SHP77 (cell line): ENCODE measurements around the gene CHEK1.

Experiments
- DNase-seq, 2 experiments: peaks; one replicate each; lab custom pipeline; 2025; lab: John Stamatoyannopoulos, UW

CHEK1 gene

GRCh38 chr11:125626288-125626950 lies 1.5 kb downstream of the CHEK1 start:
- DNase-seq: peak; percentile 77 to 78

- DNase-seq: no peak
Measured at GRCh38 chr11:125627236-125627910, 2.4 kb downstream of the CHEK1 start.

GRCh38 chr11:125637840-125638239 lies 12.9 kb downstream of the CHEK1 start:
- no peak for DNase-seq

GRCh38 chr11:125638315-125638714 lies 13.4 kb downstream of the CHEK1 start:
- no peak for DNase-seq

- no peak for DNase-seq
Measured at GRCh38 chr11:125645871-125646270, 20.9 kb downstream of the CHEK1 start.

GRCh38 chr11:125649465-125650166 lies 24.7 kb downstream of the CHEK1 start:
- no peak for DNase-seq

GRCh38 chr11:125662689-125663088 lies 37.7 kb downstream of the CHEK1 start:
- DNase-seq: no peak

GRCh38 chr11:125663910-125664309 lies 38.9 kb downstream of the CHEK1 start:
- no peak for DNase-seq

GRCh38 chr11:125667151-125667550 lies 42.2 kb downstream of the CHEK1 start:
- no peak for DNase-seq

- DNase-seq: no peak
Measured at GRCh38 chr11:125670172-125670571, 45.2 kb downstream of the CHEK1 start.

GRCh38 chr11:125671561-125671960 lies 46.6 kb downstream of the CHEK1 start:
- DNase-seq: no peak

- DNase-seq: no peak
Measured at GRCh38 chr11:125674210-125674609, 49.2 kb downstream of the CHEK1 start.

GRCh38 chr11:125675196-125675595 lies 50.2 kb downstream of the CHEK1 start:
- DNase-seq: no peak

GRCh38 chr11:125679397-125679796 lies 54.4 kb downstream of the CHEK1 start:
- no peak for DNase-seq

- no peak for DNase-seq
Measured at GRCh38 chr11:125679837-125680236, 54.9 kb downstream of the CHEK1 start.

GRCh38 chr11:125680747-125681146 lies 55.8 kb downstream of the CHEK1 start, which contains the start of gene ACRV1:
Gene ACRV1 (minus strand): TSS chr11:125680847. CDS start chr11:125680780, 67 bp downstream.
- no peak for DNase-seq

GRCh38 chr11:125685228-125685627 lies 60.3 kb downstream of the CHEK1 start:
- no peak for DNase-seq

- no peak for DNase-seq
Measured at GRCh38 chr11:125688066-125688465, 63.1 kb downstream of the CHEK1 start.

GRCh38 chr11:125688632-125689031 lies 63.7 kb downstream of the CHEK1 start:
- DNase-seq: no peak

GRCh38 chr11:125689274-125689859 lies 64.4 kb downstream of the CHEK1 start:
- no peak for DNase-seq

- DNase-seq: no peak
Measured at GRCh38 chr11:125690006-125690405, 65.0 kb downstream of the CHEK1 start.

- DNase-seq: no peak
Measured at GRCh38 chr11:125692887-125693286, 67.9 kb downstream of the CHEK1 start.

- no peak for DNase-seq
Measured at GRCh38 chr11:125694951-125695350, 70.0 kb downstream of the CHEK1 start.
